Activated naive CD4-positive, alpha-beta T cell treated with anti-CD3 and anti-CD28 coated beads, Interleukin-2, amount 50 U/mL, for 24 hours (primary cell): ENCODE results near the gene GSK3B.

Experiments used
- H3K27ac Mint-ChIP-seq: one replicate; pipeline ENCODE4 v1.8.0; 2021; ENCODE audit warnings: mild to moderate bottlenecking, mixed read lengths
- H3K27me3 Mint-ChIP-seq: one replicate; pipeline ENCODE4 v1.8.0; 2021; ENCODE audit warnings: mixed read lengths
- H3K36me3 Mint-ChIP-seq: one replicate; pipeline ENCODE4 v1.8.0; 2021; ENCODE audit warnings: mixed read lengths
- H3K4me1 Mint-ChIP-seq: one replicate; pipeline ENCODE4 v1.8.0; 2021; ENCODE audit warnings: mixed read lengths
- H3K4me3 Mint-ChIP-seq: one replicate; pipeline ENCODE4 v1.8.0; 2021; ENCODE audit warnings: mild to moderate bottlenecking, mixed read lengths
- H3K9me3 Mint-ChIP-seq: one replicate; pipeline ENCODE4 v1.8.0; 2021; ENCODE audit warnings: mixed read lengths

Gene GSK3B

GRCh38 chr3:119776304-119776703 is 317.9 kb downstream of the GSK3B start:
- peaks cover 14% of the 10 kb centered on the region for H3K9me3 Mint-ChIP-seq
- peaks cover 10% of the 10 kb centered on the region for H3K4me1 Mint-ChIP-seq
- H3K4me3 Mint-ChIP-seq: no peak overlapping the region
- no peaks in the 10 kb centered on the region for H3K27me3 Mint-ChIP-seq
- H3K27ac Mint-ChIP-seq: no peak overlapping the region
- H3K36me3 Mint-ChIP-seq: peaks cover 3% of the 10 kb centered on the region

GRCh38 chr3:119774444-119774843 is 319.8 kb downstream of the GSK3B start:
- Mint-ChIP-seq H3K4me1 (no peaks in the 10 kb centered on the region), H3K9me3 (peaks cover 14% of the 10 kb centered on the region), H3K27ac (no peak overlapping the region), H3K4me3 (no peak overlapping the region), H3K36me3 (peaks cover 3% of the 10 kb centered on the region), H3K27me3 (no peaks in the 10 kb centered on the region)
